ENCODE results near the gene ADGRA1.
A peak's percentile ranks its signal among the peaks of the same experiment; 100 is the strongest.

The ADGRA1 gene

DNA sequence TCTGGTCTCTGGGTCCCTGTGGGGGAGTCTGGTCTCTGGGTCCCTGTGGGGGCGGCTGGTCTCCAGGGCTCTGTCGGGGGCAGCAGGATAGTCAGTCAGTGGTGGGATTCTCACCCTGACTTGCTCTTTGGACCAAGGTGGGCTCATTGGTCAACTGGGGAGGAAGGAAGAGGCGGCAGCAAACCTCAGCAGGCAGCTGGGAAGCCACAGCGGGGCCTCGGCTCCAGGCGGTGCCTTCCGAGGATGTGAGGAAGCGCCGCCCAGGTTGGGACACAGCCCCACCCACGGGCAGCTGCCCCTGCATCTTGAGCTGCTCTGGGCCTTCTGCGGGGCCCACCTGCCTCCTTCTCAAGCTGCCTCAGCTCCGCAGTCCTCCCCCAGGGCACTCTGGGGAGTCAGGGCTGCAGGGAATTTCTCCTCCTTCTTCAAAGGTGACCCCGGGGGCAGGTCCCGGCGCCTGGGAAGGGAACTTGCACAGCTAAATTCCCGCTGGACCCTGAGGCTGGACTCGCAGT lies 51.9 kb downstream of the ADGRA1 start:
- intact Hi-C loops (cut with DNase I; ENCODE audit: low total_unique reads) = no loop called here

DNA sequence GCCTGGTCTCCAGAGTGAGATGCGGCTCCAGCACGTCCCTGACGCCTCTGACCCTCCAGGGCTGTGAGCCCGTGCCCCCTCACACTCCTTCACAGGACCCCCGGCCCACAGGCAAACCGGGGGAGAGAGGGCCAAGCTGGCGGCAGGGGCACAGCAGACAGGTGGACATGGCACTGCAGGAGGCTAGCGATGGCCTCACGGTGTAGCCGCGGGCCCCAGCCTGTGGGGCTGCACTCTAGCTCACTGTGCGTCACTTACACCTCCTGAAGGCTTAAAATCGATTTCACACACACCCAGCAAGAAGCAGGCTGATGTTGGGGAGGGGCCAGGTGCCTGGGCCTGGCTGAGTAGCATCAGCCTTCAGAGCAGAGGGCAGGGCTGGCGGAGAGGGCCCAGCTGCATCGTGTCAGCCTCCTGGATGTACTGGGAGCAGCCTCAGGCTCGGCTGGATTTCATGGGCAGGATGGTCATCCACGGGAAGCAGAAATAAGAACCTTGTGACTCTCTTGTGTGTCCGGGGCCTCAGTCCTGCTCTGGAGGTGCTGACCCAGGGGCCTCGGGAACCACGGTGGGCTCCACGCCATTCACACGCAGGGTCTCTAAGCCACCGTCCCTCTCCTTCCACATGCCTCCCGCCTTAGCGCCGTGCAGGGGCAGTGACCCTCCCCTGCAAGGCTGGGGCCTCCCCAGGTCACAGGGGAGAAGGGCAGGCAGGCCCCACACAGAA lies 52.9 kb downstream of the ADGRA1 start:
- H3K4me3 ChIP-seq = no peak overlapping the region
- intact Hi-C loops (cut with DNase I; ENCODE audit: low total_unique reads) = no loop called here
- peak; percentile 16 to 40 for DNase-seq
- no peaks in the 10 kb centered on the region for H3K9me3 ChIP-seq
- peaks cover 0 to 58% of the 10 kb centered on the region in 2 donors for H3K27me3 ChIP-seq
- no peak overlapping the region for H3K27ac ChIP-seq
- no peaks in the 10 kb centered on the region for H3K36me3 ChIP-seq
- TF ChIP-seq, protein P1, sequence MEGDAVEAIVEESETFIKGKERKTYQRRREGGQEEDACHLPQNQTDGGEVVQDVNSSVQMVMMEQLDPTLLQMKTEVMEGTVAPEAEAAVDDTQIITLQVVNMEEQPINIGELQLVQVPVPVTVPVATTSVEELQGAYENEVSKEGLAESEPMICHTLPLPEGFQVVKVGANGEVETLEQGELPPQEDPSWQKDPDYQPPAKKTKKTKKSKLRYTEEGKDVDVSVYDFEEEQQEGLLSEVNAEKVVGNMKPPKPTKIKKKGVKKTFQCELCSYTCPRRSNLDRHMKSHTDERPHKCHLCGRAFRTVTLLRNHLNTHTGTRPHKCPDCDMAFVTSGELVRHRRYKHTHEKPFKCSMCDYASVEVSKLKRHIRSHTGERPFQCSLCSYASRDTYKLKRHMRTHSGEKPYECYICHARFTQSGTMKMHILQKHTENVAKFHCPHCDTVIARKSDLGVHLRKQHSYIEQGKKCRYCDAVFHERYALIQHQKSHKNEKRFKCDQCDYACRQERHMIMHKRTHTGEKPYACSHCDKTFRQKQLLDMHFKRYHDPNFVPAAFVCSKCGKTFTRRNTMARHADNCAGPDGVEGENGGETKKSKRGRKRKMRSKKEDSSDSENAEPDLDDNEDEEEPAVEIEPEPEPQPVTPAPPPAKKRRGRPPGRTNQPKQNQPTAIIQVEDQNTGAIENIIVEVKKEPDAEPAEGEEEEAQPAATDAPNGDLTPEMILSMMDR (IDR thresholded peaks at IDR 0.05) = no peak
- H3K4me1 ChIP-seq = no peaks in the 10 kb centered on the region

More for the DNA sequence above, 51.9 kb downstream of the ADGRA1 start:
- peak; percentile 6 to 33 for DNase-seq
- Histone ChIP-seq H3K4me1 (no peaks in the 10 kb centered on the region), H3K4me3 (no peak overlapping the region), H3K27me3 (peaks cover 0 to 49% of the 10 kb centered on the region in 2 donors), H3K9me3 (no peaks in the 10 kb centered on the region), H3K36me3 (no peaks in the 10 kb centered on the region), H3K27ac (no peak overlapping the region)
- TF ChIP-seq, protein P1 (IDR thresholded peaks at IDR 0.05) = no peak

DNA sequence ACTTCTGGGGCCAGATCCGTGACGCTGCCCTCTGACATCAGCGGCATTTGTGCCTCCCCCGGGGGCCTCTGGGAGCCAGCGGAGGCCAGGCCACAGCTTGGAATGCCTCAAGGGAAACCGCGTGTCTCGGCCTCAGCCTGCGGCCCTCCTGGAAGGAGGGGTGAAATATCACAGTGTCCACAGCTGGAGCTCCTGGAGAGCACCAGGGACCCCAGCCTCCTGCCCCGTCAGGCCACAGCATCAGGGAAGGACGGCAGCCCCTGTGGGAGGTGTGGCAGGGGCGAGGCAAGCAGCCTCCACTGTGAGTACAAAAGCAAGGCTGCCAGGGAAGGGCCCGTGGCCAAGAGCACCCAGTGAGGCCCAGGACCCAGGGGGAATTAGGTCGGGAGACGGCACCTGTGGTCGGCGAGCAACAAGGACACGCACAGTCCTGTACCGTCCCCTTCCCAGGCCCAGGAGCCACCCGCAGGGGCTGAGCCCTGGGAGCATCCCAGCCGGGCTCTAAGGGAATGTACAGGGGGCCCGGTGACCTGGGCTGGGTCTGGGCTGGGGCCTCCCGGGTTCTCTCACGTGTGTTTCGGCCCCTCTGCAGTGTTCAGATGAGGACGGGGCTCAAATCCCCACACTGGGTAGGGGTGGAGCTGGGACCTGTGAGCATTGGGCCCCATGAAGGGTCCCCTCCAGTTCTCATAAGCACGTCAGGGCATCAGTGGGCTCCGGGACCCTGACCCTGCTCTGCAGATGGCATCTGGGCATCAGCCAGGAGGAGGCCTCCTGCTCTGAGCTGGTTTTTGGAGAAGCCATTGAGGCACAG lies 53.6 kb downstream of the ADGRA1 start:
- intact Hi-C loops (cut with DNase I; ENCODE audit: low total_unique reads) = no loop called here
- no peaks in the 10 kb centered on the region for H3K9me3 ChIP-seq
- peaks cover 0 to 63% of the 10 kb centered on the region in 2 donors for H3K27me3 ChIP-seq
- TF ChIP-seq, protein P1 (IDR thresholded peaks at IDR 0.05) = no peak
- H3K27ac ChIP-seq = no peak overlapping the region
- H3K4me3 ChIP-seq = no peak overlapping the region
- H3K36me3 ChIP-seq = no peaks in the 10 kb centered on the region
- H3K4me1 ChIP-seq = no peaks in the 10 kb centered on the region
- peak; percentile 4 to 56 for DNase-seq

DNA sequence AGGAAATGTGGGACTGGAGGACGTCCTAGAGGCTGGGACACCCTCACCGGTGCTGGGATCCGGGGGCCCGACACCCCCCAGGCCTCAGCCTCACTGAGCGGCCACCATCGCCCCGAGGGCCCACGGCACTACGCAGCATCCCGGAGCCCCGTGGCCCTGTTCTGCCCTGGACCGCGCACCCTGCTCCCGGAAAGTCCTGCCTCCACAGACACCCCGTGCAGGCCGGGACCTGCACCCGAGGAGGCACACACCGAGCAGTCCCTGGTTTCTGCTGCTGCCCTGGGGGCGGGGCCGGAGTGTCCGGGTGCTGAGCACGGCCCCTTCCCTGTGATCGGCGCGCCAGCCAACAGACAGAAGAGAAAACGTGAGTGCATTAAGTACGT lies 54.2 kb downstream of the ADGRA1 start:
- H3K36me3 ChIP-seq = no peaks in the 10 kb centered on the region
- peaks cover 0 to 4% (median 0%) of the 10 kb centered on the region in 3 donors for H3K9me3 ChIP-seq
- TF ChIP-seq, protein P1 (IDR thresholded peaks at IDR 0.05) = no peak
- H3K27me3 ChIP-seq = peaks cover 0 to 69% of the 10 kb centered on the region in 2 donors
- intact Hi-C loops (cut with DNase I; ENCODE audit: low total_unique reads) = no loop called here
- DNase-seq = peak; percentile 4 to 39
- H3K4me3 ChIP-seq = no peak overlapping the region
- H3K4me1 ChIP-seq = no peaks in the 10 kb centered on the region
- no peak overlapping the region for H3K27ac ChIP-seq

DNA sequence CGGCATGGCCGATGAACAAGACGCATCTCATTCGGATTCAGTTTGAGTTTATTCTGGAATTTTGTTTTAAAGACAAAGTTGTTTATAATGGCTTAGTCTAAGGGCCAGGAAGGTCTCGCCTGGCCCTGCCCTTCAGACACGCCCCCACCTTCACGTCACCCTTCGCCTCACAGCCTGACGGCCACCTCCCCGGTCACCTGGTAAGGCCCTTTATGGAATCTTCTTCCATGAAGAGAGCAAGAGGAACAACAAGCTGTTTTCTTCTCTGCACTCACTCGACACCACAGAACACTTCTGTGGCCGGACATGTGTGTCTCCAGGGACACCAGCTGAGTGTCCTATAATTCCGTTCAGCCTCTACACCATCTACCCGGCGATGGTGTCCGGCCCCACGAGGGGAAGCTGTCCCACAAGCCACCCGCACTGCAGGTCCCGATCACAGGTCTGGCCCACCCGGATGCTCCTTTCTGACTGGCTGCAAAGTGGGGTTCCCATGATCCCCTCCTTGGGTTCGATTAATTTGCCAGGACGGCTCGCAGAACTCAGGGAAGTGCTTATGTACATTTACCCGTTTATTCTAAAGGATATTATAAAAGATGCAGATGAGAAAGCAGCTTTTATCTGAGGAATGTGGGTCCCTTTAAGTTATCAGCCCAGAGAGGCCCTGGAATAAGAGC lies 54.9 kb downstream of the ADGRA1 start:
- Histone ChIP-seq H3K4me1 (no peaks in the 10 kb centered on the region), H3K9me3 (peaks cover 0 to 10% (median 6%) of the 10 kb centered on the region in 3 donors), H3K27ac (no peak overlapping the region), H3K36me3 (no peaks in the 10 kb centered on the region), H3K4me3 (no peak overlapping the region), H3K27me3 (peaks cover 0 to 73% of the 10 kb centered on the region in 2 donors)
- TF ChIP-seq, protein P1 (IDR thresholded peaks at IDR 0.05) = no peak
- DNase-seq = peak; percentile 10 to 48
- intact Hi-C loops (cut with DNase I; ENCODE audit: low total_unique reads) = no loop called here

Measured in tibial artery (tissue), 4 donors.